Epithelial cell of proximal tubule (primary cell): ENCODE measurements around the gene CDH2. TPM values are rescaled to one million over a fixed set of nuclear protein-coding genes. Genes with fewer than 3 reads are reported as not detected.

Source experiments
- DNase-seq: peaks from one replicate; pipeline ENCODE4 v3.0.0-alpha.2; 2011; ENCODE audit warnings: low read depth
- H3K4me3 ChIP-seq: 2 replicates; pipeline ENCODE4 v1.5.1; 2011; ENCODE audit warnings: low read depth, mild to moderate bottlenecking, low read length
- total RNA-seq: library from RNA; depleted of rRNA; stranded (reverse); fragments of >200 nt; gene quantifications from 2 replicates; pipeline ENCODE4 v1.2.3, GENCODE V29; 2015
- TF ChIP-seq, protein P1 (sequence below): conservative IDR thresholded peaks from 2 replicates; pipeline ENCODE4 v1.5.1; 2012; ENCODE audit warnings: low read depth, mild to moderate bottlenecking, low read length

The CDH2 gene
- total RNA-seq, 1 donor from 2014 or later: 74.5 TPM

DNA sequence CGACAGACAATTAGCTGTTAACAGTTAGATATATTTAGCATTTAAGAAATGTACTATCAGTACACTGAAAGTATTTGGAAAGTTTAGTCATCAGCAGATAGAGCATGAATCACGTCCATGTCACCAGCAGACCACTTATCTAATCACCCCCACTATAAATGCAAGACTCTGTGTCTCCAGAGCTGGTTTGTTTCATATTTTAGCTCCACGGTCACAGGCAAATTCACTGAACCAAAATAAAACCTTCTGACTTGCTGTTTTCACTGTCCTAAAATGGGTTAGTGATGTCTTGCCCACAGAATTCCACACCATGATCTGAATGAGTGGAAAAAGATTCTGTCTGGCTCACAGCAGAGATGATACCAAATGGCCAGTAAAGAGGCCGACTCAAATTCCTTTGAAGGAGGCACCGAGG lies 64.9 kb downstream of the CDH2 start:
- TF ChIP-seq, protein P1, sequence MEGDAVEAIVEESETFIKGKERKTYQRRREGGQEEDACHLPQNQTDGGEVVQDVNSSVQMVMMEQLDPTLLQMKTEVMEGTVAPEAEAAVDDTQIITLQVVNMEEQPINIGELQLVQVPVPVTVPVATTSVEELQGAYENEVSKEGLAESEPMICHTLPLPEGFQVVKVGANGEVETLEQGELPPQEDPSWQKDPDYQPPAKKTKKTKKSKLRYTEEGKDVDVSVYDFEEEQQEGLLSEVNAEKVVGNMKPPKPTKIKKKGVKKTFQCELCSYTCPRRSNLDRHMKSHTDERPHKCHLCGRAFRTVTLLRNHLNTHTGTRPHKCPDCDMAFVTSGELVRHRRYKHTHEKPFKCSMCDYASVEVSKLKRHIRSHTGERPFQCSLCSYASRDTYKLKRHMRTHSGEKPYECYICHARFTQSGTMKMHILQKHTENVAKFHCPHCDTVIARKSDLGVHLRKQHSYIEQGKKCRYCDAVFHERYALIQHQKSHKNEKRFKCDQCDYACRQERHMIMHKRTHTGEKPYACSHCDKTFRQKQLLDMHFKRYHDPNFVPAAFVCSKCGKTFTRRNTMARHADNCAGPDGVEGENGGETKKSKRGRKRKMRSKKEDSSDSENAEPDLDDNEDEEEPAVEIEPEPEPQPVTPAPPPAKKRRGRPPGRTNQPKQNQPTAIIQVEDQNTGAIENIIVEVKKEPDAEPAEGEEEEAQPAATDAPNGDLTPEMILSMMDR: no peak
- no peak overlapping the region for H3K4me3 ChIP-seq
- no peak for DNase-seq

GRCh38 chr18:28110924-28111323 lies 66.0 kb downstream of the CDH2 start:
- TF ChIP-seq, protein P1: no peak
- no peak overlapping the region for H3K4me3 ChIP-seq
- no peak for DNase-seq

DNA sequence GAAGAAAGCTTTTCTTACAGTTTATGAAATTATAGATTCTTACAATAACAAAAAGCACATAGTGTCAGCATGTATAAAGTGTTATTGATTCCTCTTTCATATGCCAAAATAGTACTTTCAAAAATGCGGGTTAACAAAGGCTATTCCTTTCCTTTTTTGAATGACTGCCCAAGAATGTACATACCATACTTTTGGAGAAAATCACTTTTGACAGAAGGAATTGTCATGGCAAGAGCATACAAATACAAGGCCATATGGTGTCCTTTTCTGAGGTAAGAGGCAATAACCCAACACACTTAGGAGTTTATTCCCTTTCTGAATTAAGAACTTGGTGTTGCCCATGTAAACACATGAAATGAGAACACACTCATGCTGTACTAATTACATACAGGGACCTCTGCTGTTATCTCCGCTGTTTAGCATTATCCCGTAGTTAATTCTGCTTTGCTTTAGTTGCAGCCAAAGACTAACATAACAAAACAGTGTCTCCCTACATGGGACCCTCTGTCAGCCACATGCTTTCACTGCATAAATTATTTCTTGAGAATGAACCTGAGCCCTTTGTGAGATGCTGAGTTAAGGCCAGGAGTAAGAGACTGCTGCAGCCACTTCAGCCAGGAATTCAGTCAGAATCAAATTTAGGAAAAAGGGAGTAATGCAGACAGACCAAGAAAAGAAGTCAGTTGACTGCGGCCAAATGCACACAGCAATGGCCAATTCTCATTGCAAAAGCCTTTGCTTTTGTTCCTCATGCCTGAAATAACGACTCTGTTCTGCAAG lies 67.0 kb downstream of the CDH2 start:
- TF ChIP-seq, protein P1: no peak
- DNase-seq: no peak
- H3K4me3 ChIP-seq: no peak overlapping the region

- no peak overlapping the region for H3K4me3 ChIP-seq
- no peak for DNase-seq
- TF ChIP-seq, protein P1: peak; percentile 55
Measured at GRCh38 chr18:28108814-28109213, 68.1 kb downstream of the CDH2 start.

DNA sequence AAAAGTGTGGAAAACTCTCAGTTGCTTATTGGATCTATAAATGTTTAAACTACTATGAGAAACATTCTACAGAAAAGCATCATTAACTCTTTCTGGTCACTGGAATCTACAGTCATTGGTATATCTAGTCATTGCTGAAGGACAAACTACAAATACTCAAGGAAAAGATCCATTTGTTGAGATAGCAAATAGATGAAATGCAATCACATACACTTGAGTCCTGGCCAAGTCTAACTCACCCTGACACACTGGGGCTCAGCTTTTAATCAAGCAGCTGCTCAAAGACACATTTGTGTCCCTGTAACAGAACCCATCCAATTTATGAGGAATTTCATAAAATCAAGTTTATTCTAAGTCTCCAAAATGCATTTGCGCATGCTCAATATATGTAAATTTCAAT lies 68.7 kb downstream of the CDH2 start:
- no peak for DNase-seq
- H3K4me3 ChIP-seq: no peak overlapping the region
- TF ChIP-seq, protein P1: no peak

GRCh38 chr18:28099237-28099636 lies 77.7 kb downstream of the CDH2 start:
- DNase-seq: no peak
- TF ChIP-seq, protein P1: no peak
- H3K4me3 ChIP-seq: no peak overlapping the region

- no peak for DNase-seq
- TF ChIP-seq, protein P1: no peak
- H3K4me3 ChIP-seq: no peak overlapping the region
Measured at GRCh38 chr18:28095631-28096030, 81.3 kb downstream of the CDH2 start.
